Measurements from ENCODE around the gene MICU1. TPM values are rescaled to one million over a fixed set of nuclear protein-coding genes. Genes with fewer than 3 reads are reported as not detected.

Gene MICU1
- total RNA-seq, 4 donors from 2014 or later: 24.4 to 195 (median 66.9) TPM

DNA sequence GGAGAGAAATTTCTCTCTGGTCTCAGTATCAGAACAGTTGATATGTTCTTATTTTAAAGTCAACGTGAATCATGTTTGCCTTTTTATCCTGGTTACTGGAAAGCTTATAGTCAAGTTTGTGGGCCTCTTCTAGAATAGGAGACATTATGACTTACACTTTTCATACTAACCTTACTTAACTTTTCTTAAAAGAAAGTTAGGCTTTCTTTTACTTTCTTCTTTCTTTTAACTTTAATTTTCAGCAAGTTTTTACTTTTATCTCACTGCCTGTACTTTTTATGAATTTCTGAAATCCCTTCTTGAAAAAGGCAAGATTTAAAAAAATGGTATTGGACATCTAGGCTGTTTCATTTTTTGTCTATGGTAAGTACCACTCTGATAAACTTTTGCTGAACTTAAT, 195.9 kb downstream of the MICU1 start:
- Histone ChIP-seq H3K4me1 (no peaks in the 10 kb centered on the region), H3K27me3 (no peaks in the 10 kb centered on the region), H3K27ac (no peak overlapping the region), H3K36me3 (no peaks in the 10 kb centered on the region), H3K4me3 (no peak overlapping the region), H3K9me3 (no peaks in the 10 kb centered on the region)
- DNase-seq: no peak
- intact Hi-C loops (cut with DNase I; ENCODE audit: low total_unique reads): no loop called here
- TF ChIP-seq, protein P1, sequence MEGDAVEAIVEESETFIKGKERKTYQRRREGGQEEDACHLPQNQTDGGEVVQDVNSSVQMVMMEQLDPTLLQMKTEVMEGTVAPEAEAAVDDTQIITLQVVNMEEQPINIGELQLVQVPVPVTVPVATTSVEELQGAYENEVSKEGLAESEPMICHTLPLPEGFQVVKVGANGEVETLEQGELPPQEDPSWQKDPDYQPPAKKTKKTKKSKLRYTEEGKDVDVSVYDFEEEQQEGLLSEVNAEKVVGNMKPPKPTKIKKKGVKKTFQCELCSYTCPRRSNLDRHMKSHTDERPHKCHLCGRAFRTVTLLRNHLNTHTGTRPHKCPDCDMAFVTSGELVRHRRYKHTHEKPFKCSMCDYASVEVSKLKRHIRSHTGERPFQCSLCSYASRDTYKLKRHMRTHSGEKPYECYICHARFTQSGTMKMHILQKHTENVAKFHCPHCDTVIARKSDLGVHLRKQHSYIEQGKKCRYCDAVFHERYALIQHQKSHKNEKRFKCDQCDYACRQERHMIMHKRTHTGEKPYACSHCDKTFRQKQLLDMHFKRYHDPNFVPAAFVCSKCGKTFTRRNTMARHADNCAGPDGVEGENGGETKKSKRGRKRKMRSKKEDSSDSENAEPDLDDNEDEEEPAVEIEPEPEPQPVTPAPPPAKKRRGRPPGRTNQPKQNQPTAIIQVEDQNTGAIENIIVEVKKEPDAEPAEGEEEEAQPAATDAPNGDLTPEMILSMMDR (IDR thresholded peaks at IDR 0.05): no peak
- no peak for TF ChIP-seq POLR2A (IDR thresholded peaks at IDR 0.05)

DNA sequence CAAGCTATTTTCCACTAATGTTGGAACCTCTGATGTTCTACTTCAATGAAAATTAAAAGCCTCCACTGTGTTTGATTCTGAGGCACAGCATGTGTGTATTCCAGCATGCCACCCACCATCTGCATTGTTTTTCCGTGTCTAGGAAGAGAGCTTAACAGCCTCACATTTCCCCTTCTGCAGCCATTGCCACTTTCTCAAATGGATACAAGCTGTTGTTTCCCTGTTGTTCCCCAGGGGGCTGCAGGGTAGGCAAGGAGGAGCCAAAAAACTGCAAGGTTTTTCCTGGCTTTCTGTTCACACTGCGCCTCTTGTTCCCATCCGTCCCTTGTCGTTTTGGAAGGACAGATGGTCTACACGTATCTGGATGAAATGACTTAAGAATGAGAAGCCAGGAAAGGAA, 198.9 kb downstream of the MICU1 start:
- Histone ChIP-seq H3K27ac (no peak overlapping the region), H3K36me3 (no peaks in the 10 kb centered on the region), H3K9me3 (no peaks in the 10 kb centered on the region), H3K27me3 (no peaks in the 10 kb centered on the region), H3K4me3 (no peak overlapping the region), H3K4me1 (no peaks in the 10 kb centered on the region)
- intact Hi-C loops (cut with DNase I; ENCODE audit: low total_unique reads): no loop called here
- no peak for TF ChIP-seq POLR2A (IDR thresholded peaks at IDR 0.05)
- TF ChIP-seq, protein P1 (IDR thresholded peaks at IDR 0.05): no peak
- no peak for DNase-seq

DNA sequence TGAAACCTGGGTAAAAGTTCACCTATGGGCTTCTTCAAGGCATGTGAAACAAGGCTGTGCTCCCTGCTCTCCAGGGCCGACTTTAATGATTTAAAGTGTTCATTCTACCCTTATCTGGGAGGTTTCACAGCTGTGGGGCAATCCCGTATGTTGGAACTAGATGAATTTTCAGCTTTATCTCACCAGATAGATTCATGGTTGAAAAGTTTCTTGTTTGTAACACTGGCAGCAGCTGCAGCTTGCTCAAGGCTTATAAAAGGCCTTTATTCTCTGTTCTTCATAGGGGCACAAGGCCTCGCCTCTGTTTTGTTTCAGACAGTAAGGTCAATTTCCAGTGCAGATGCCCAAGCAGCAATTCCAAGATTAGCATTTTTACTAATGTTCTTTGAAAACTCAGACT, 200.7 kb downstream of the MICU1 start:
- intact Hi-C loops (cut with DNase I; ENCODE audit: low total_unique reads): no loop called here
- no peak for DNase-seq
- Histone ChIP-seq H3K27me3 (no peaks in the 10 kb centered on the region), H3K4me3 (no peak overlapping the region), H3K27ac (no peak overlapping the region), H3K9me3 (no peaks in the 10 kb centered on the region), H3K36me3 (no peaks in the 10 kb centered on the region), H3K4me1 (no peaks in the 10 kb centered on the region)
- TF ChIP-seq, protein P1 (IDR thresholded peaks at IDR 0.05): no peak
- no peak for TF ChIP-seq POLR2A (IDR thresholded peaks at IDR 0.05)

DNA sequence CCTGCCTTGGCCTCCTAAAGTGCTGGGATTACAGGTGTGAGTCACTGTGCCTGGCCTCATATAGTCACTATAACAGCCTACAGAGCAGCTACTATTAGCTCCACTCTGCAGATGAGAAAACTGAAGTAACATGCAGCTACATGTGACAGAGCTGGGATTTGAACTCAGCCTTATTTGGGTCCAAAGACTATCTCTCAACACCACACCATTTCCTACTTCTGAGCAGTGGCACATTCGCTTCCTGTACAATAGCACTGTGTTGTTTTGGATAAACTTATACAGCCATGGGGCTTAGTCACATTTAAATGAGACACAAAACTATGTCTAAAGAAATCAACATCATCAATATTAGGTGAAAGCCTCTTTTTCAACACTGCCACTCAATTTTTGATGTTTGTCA, 201.3 kb downstream of the MICU1 start:
- intact Hi-C loops (cut with DNase I; ENCODE audit: low total_unique reads): no loop called here
- Histone ChIP-seq H3K27ac (no peak overlapping the region), H3K36me3 (no peaks in the 10 kb centered on the region)

DNA sequence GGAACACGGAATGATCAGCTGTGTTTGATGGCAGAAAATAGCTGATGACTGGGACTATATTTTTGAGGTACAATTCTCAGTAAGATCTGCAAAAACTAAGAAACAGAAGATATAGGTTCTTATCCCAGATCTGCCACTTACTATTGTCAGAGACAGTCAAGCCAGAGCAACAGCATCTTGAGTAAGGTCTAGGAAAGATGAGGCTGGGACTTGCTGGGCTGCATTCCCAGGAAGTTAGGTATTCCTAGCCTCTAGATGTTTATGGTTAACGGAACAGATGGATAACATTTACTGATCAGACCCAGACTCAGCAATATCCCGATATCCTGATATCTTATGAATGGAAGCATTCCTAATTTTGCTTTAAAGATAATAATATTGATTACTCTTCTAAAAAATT, 202.5 kb downstream of the MICU1 start:
- DNase-seq: no peak
- H3K4me3 ChIP-seq: no peak overlapping the region
- intact Hi-C loops (cut with DNase I; ENCODE audit: low total_unique reads): no loop called here
- H3K27ac ChIP-seq: no peak overlapping the region
- TF ChIP-seq, protein P1 (IDR thresholded peaks at IDR 0.05): no peak
- TF ChIP-seq POLR2A (IDR thresholded peaks at IDR 0.05): no peak
- H3K36me3 ChIP-seq: no peaks in the 10 kb centered on the region
- no peaks in the 10 kb centered on the region for H3K9me3 ChIP-seq
- no peaks in the 10 kb centered on the region for H3K27me3 ChIP-seq
- H3K4me1 ChIP-seq: no peaks in the 10 kb centered on the region

More for the DNA sequence above, 201.3 kb downstream of the MICU1 start:
- H3K4me1 ChIP-seq: no peaks in the 10 kb centered on the region
- DNase-seq: no peak
- H3K9me3 ChIP-seq: no peaks in the 10 kb centered on the region
- H3K27me3 ChIP-seq: no peaks in the 10 kb centered on the region
- H3K4me3 ChIP-seq: no peak overlapping the region
- TF ChIP-seq, protein P1 (IDR thresholded peaks at IDR 0.05): no peak
- no peak for TF ChIP-seq POLR2A (IDR thresholded peaks at IDR 0.05)
